Left renal pelvis (tissue), 4 donors: ENCODE measurements around the gene CLDN7. TPM values are rescaled to one million over a fixed set of nuclear protein-coding genes. Genes with fewer than 3 reads are reported as not detected.
"Not testable (repeated sequence)": the region's sequence is repeated elsewhere in the genome, so short reads cannot be mapped to it uniquely, and the experiment has no call there.

Experiments used
- DNase-seq, 4 donors: peaks; one replicate each; pipeline ENCODE4 v3.0.0-alpha.2; 2013; ENCODE audit warnings: low read depth in 4 of 4, low spot score in 3 of 4
- polyA plus RNA-seq, 4 donors: library from polyadenylated mRNA; unstranded; fragments of 120-200 nt; gene quantifications; one replicate each; pipeline ENCODE4 v1.2.1, GENCODE V29; 2013; ENCODE audit not compliant: insufficient read length in 4 of 4

CLDN7 gene
- polyA plus RNA-seq, 4 donors, result 1.3 to 58.7 (median 50.8) TPM

GRCh38 chr17:7258731-7259554 lies 3.3 kb downstream of the CLDN7 start:
- no peak for DNase-seq

- no peak for DNase-seq
These were observed 5.4 kb downstream of the CLDN7 start for GRCh38 chr17:7256766-7257456.

- DNase-seq, result no peak
These were observed 7.8 kb downstream of the CLDN7 start for GRCh38 chr17:7254511-7254910.

DNA sequence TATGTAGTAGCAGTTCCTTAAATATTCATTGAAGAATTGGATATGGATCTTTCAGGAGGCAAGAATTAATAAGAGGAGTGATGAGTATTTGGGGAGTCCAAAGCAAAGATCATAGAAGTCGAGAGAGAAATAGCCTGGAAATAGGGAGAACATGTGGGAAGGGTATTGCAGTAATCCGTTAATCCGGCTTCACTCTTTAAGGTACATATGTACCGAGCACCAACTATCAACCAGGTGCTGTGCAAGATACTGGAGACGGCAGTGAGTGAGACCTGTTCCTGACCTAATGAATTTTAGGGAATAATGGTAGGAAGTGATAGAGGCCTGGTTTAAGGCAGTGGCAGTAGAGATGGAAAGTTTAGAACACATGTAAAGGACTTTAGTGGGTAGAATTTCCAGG lies 9.2 kb downstream of the CLDN7 start:
- no peak for DNase-seq

- peak in 2 of 4 donors; percentile 87 to 89 for DNase-seq
These were observed 9.9 kb downstream of the CLDN7 start, which contains the start of gene ELP5 for GRCh38 chr17:7252176-7253043. TSS of gene ELP5 (plus strand) at chr17:7252215. CDS start at chr17:7252551, 336 bp downstream.

DNA sequence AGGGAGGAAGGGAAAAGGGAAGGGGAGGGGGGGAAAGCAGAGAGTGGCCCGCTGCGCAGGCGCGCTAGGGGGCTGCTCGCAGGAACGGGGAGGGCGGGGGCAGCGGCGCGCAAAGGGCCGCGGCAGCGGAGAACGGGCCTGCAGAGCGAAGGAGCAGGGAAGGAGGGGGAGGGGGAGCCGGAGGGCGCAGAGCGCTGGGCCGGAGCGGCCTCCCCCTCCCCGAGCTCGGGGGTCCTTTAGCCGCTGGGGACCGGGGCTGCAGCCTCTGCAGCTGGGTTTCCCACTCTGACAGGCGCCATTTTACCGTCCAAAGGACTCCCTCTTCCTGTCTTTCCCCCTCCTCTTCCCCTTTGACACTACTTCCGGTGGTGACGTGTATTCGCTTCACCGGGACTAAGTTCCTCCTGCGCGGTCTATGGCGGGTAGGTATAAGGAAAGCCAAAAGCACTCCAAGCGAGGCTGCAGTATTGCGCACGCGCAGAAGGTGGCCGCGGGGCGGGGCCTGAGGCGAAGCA lies 10.6 kb downstream of the CLDN7 start, which contains the start of gene CTDNEP1:
Gene CTDNEP1 (minus strand): TSS at position 74 of the 515 bp plus-strand sequence. CDS start 438 bp downstream, outside the sequence.
- DNase-seq, result peak; percentile 100

GRCh38 chr17:7250695-7251627 lies 11.3 kb downstream of the CLDN7 start:
- DNase-seq, result no peak

DNA sequence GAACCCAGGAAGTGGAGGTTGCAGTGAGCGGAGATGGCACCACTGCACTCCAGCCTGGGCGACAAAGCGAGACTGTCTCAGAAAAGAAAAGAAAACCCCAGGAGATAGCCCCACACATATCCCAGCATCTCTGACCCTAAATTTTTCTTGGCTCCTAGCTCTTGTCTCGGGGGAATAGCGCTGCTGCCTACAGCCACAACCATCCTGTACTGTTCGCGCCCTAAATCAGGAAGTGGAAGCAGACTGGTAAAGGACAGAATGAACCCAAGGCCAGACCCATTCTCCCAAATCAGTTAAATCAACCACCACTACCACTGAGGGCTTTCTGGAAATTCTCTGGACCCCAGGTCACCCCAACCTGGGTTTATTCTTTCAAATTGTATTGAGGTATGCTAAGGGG lies 12.4 kb downstream of the CLDN7 start:
- no peak for DNase-seq

DNA sequence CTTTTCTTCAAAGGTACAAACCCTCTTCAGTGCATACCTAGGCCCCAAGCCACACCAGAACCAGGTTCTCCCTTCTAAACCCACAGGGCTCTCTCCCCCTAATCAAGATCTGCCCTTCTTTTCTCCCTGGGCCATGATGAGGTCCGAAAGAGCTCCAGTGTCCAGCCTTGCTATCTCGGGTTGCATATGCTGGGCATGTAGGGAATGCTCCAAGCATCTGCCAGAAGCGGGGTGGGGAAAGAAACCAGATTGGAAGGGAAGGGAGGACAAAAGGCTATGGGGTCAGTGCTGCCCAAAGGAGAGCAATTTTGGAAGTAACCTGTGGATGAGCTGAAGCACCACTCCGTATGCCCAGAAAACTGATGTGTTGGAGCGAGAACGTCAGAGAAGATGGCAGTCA lies 13.1 kb downstream of the CLDN7 start:
- DNase-seq, result no peak

DNA sequence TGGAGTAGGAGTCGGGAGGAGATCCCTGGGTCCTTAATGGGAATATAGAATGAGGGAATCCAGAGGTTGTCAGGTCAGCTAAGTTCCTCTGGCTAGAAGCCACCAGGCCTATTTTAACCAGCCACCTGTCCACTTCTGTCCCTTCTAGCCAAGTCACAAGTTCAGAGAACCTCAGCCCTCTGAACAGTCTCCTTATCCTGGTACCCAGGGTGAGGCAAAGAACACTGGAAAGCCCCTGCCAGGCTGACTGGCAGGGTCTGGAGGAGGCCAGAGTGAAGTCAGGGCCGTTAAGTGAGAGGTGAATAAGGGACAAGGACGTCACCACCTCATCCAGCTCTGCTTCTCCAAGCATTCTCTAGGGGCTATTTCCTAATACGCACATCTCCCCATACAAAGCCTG lies 13.5 kb downstream of the CLDN7 start:
- DNase-seq, result no peak

DNA sequence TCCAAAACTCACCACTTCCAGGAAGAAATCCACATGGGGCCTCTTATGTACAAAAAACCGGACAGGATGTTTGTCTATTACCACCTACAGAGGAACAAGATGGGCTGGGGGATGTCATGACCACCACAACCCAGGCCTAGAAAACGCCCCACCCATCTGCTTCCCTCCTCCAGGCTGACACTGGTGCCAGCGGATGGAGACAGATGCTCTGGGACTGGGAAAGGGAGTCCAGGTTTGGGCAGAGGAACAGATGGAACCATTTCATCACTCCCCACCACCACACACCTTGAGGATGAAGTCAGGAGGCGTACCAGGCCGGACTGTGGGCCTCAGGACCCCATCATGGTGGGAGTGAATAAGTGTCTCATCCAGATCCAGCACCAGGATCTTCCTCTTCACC lies 15.5 kb downstream of the CLDN7 start:
- no peak for DNase-seq

DNA sequence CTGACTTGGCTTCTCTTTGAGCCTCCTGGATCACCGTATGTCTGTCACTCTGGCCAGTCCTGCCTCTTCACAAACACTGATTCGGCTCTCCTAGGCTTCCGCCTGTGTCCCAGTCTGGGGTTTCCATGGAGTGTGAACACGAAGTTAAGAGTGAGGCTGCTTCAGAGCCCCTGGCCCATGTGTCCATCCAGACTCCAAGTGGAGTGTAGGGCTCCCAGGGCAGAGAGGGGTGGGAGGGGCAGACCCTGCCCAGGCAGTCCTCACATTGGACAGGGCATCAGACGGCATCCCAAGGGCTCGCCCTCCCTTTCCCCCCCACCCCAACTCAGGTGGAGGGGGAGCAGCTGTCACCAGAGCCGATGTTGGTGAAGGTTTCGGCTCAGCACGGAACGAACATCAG lies 18.4 kb downstream of the CLDN7 start:
- not testable (repeated sequence) for DNase-seq

DNA sequence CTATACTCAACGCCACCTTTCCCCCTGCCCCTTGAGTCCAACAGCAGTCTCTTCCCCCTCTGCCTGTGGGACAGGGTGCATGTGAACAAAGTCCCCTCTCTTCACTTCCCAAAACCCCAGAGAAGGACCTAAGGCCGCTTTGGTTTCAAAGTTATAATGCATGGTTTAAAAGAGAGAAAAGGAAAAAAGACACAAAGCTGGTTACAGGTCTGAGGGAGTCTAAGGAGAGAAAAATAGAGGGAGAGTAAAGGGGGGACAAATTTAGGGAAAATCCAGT lies 18.9 kb downstream of the CLDN7 start:
- DNase-seq, result no peak

DNA sequence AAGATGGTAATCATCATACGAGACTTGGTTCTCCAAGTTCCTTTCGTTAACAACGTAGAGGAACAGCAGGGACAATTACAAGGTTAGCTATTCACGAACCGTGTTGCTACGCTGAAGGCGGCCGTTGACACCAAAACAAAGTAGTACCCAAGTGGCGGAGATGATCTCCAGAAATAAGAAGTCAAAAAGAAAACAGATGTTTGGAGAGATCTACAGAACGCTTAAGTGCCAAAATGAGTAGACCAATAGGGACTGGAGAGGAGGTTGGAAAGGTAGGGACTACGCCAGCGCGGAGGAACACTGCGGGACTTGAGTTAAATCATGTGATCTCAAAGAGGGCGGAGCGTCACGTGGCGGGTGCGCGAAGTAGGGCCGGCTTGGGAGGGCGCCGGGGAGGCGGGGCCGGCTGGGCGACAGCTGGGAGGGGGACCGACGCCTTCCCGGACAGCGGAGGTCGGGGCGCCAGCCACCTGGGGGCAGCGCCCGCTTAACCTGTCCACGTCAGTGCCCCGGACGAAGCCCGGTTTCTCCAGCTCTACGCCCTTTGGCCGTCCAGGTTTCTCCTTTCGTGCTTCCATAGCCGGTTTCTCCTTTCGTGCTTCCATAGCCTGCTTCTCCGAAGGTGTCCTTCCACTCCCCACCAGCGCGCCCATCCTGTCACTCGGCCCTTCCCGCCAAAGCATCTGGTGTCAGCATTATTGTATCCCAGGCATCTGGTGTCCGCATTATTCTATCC lies 19.4 kb downstream of the CLDN7 start:
- DNase-seq, result peak; percentile 93 to 97 (median 96)

- DNase-seq, result peak; percentile 92 to 96 (median 94)
These were observed 20.2 kb downstream of the CLDN7 start, which contains the start of gene GABARAP for GRCh38 chr17:7241783-7242716. TSS of gene GABARAP (minus strand) at chr17:7242449. CDS start at chr17:7242330, 119 bp downstream.

DNA sequence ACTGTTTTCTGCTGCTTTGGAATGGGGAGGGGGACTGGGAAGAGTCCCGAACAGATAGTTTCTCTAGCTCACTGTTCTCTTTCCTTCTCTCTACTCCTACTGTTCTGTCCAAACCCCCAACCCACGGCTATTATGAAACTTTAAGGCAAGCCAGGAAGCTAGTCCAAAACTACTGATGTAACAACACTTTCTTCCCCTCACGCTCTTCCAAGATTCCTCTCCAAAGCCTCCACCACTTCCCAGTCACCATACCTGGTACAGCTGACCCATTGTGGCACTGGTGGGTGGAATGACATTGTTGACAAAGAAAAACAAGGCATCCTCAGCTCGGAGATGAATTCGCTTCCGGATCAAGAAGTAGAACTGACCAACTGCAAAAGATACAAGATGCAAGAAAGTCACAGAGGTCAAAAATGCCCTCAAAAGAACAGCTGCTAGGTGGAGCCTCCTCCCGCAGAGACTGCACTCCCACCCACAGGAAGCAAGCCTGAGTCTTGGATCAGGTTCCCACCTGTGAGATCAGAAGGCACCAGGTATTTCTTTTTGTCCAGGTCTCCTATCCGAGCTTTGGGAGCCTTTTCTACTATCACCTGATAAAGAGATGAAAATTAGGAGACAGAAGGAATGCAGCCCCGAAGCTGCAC lies 21.1 kb downstream of the CLDN7 start:
- no peak for DNase-seq

- no peak for DNase-seq
These were observed 21.9 kb downstream of the CLDN7 start for GRCh38 chr17:7240375-7240774.
